Measurements from ENCODE around the gene AP1S3. TPM values are rescaled to one million over a fixed set of nuclear protein-coding genes. Genes with fewer than 3 reads are reported as not detected.
A peak's percentile ranks its signal among the peaks of the same experiment; 100 is the strongest.

Gene AP1S3
- total RNA-seq, 1 donor from 2014 or later = 1.6 TPM

DNA sequence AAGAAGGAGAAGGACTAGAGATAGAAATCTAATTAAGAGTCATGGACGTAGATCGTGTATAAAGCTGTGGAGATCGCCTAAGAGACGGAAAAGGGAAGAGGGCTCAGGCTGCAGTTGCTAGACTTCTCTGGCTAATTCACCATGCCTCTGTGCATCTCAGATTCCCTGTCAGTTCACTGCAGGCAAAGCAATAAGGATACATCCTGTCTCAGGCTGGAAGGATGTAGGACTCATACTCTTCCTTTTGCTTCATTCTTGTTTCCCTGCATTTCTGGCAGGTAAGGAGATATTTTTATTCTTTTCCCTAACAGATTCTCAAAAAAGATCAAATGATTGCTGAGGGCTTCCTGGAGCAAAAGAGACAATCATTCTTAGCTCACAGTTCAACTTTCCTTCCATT is 112.5 kb downstream of the AP1S3 start:
- DNase-seq (ENCODE audit: low read depth in 2 of 2) = peak in 1 of 2 donors; percentile 53

DNA sequence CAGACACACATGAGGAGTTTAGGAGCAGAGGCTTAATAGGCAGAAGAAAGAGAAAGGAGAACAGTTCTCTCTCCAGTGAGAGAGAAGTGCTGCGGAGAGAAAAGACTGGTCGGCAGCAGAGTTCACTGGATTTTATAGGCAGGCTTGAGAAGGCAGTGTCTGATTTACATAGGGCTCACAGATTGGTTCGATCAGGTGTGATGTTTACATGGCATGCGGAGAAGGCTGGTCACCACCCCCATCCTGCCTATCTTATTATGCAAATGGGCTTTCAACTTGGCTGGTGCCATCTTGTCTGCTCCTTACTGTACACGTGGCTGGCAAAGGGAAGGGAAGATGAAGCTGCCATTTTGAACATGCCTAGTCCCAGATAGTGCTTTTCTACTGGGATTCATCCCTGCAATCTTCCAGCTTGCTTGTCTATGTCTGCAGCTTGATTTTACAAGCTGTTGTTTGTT is 113.4 kb downstream of the AP1S3 start:
- DNase-seq (ENCODE audit: low read depth in 2 of 2) = no peak

DNA sequence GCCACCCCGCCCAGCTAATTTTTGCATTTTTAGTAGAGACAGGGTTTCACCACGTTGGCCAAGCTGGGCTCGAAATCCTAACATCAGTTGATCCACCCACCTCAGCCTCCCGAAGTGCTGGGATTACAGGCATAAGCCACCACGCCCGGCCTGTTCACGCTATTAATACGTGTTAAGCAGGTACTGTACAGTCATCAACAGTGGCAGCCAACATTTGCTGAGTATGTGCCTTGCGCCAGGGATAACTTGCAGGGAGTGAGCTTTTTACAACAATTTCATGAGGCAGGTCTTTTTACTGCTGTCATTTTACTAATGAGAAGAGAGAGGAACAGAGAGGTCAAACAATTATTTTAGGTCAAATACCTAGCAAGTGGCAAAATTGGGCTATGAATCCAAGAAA is 115.2 kb downstream of the AP1S3 start:
- no peak for DNase-seq (ENCODE audit: low read depth in 2 of 2)

- no peak for DNase-seq (ENCODE audit: low read depth in 2 of 2)
Measured at GRCh38 chr2:223721746-223722145, 115.6 kb downstream of the AP1S3 start.

- DNase-seq (ENCODE audit: low read depth in 2 of 2) = no peak
Measured at GRCh38 chr2:223720367-223720766, 117.0 kb downstream of the AP1S3 start.

DNA sequence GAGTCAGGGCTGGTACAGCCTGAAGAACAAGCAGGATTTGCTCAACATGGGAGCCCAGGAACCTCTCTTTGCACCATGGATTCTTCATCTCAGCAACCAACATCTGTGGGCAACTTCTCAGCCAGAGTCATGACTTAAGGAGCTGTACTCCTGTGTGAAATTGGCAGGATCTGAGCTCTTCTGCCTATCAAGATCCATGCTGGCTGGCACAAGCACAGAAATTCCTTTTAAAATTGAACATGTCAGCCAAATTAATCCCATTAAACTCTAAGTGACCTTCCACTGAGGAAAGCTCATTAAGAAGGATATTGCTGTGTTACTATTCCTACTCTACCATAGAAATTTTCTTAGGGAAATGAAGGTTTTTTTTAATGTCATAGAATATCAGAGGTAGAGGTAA is 124.7 kb downstream of the AP1S3 start:
- no peak for DNase-seq (ENCODE audit: low read depth in 2 of 2)

DNA sequence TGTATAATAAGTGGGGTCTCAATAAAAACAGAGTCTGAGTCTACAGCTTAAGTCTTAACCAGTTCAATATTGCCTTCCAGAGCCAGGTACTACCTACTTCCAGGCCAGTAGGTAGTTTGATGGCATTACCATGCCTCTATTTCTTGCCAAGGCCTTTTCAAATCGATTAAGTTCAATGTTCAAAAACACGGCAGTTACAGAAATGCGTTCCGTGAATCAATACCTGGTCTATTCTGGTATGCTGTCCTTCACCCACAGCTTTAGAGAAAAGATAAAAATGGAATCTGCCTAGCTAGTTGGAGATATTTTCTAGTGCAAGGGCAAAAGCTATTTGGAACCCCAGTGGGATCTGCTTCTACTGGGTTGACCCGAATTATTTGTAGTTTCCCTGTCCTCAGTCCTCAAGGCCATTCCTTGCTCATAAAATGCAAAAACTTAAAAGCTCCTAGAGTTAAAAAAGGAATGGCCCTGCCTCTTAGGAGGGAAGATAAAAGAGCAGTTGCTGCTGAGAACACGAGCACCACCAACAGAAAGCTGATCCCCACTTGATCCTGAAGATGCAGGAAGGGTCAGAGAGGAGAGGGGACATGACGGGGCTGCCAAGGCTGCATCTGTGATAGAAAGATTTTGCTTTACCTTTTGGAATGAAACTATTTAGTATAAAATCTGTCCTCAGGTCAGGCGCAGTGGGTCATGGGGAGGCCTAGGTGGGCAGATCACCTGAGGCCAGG is 125.6 kb downstream of the AP1S3 start:
- DNase-seq (ENCODE audit: low read depth in 2 of 2) = no peak

Other genes with a start within 250 kb of the AP1S3 start
- gene SCG2, start 235.2 kb downstream of the AP1S3 start, total RNA-seq = under 0.01 TPM in 1 of 2 replicates, not detected in the other
- 87.9 and 94.6 TPM in 2 replicates for gene WDFY1, start 107.8 kb upstream of the AP1S3 start, total RNA-seq
- 22.0 and 23.6 TPM in 2 replicates for gene MRPL44, start 119.9 kb upstream of the AP1S3 start, total RNA-seq
- gene SERPINE2, start 201.7 kb upstream of the AP1S3 start, total RNA-seq = 1.6 and 5.7 TPM in 2 replicates

All from lung microvascular endothelial cell (primary cell).